ENCODE data around the gene KCNJ3.
"Not testable (repeated sequence)": the region's sequence is repeated elsewhere in the genome, so short reads cannot be mapped to it uniquely, and the experiment has no call there.

KCNJ3 gene

GRCh38 chr2:154850532-154850931 is 152.0 kb downstream of the KCNJ3 start:
- Histone ChIP-seq H2BK5ac (ENCODE audit: low read length) (no peak overlapping the region), H3K4me3 (ENCODE audit: low read length in 2 of 2) (no peak overlapping the region), H3K18ac (ENCODE audit: low read length) (no peak overlapping the region), H2BK120ac (ENCODE audit: low read depth, low read length) (no peak overlapping the region), H3K27me3 (ENCODE audit: control insufficient read depth in 3 of 3, insufficient read depth in 3 of 3, low read depth in 1 of 3, low read length in 3 of 3) (no peaks in the 10 kb centered on the region), H3K9me3 (replicated peaks in 1 of 2; ENCODE audit: control insufficient read depth in 2 of 2, insufficient read depth in 1 of 2, low read depth in 1 of 2, low read length in 2 of 2) (no peaks in the 10 kb centered on the region), H2AFZ (ENCODE audit: low read length) (no peak overlapping the region), H3K14ac (ENCODE audit: low read length) (no peak overlapping the region), H3K27ac (replicated peaks; ENCODE audit: low read length) (no peak overlapping the region), H3K4me2 (ENCODE audit: insufficient read depth, low read length, poor library complexity, severe bottlenecking) (no peak overlapping the region), H2BK12ac (ENCODE audit: low read length) (no peak overlapping the region), H4K91ac (ENCODE audit: low read depth, low read length, poor library complexity) (no peak overlapping the region), H3K36me3 (replicated peaks in 1 of 2; ENCODE audit: control insufficient read depth in 2 of 2, insufficient read depth in 2 of 2, low read length in 2 of 2) (no peaks in the 10 kb centered on the region), H2AK5ac (ENCODE audit: low read depth, low read length) (no peak overlapping the region), H3K4me1 (ENCODE audit: control insufficient read depth in 2 of 2, insufficient read depth in 1 of 2, low read depth in 1 of 2, low read length in 2 of 2) (no peaks in the 10 kb centered on the region), H3K79me1 (ENCODE audit: low read depth, low read length) (no peaks in the 10 kb centered on the region), H2BK15ac (ENCODE audit: low read length) (no peak overlapping the region), H3K4ac (ENCODE audit: low read length) (no peak overlapping the region), H3K23ac (ENCODE audit: low read depth, low read length, poor library complexity) (no peak overlapping the region), H3K9ac (ENCODE audit: low read depth, low read length, poor library complexity) (no peak overlapping the region), H4K8ac (ENCODE audit: low read depth, low read length) (no peak overlapping the region)
- DNase-seq (ENCODE audit: low spot score) = no peak

GRCh38 chr2:154855138-154855537 is 156.6 kb downstream of the KCNJ3 start:
- Histone ChIP-seq H3K4me1 (ENCODE audit: control insufficient read depth in 2 of 2, insufficient read depth in 1 of 2, low read depth in 1 of 2, low read length in 2 of 2) (no peaks in the 10 kb centered on the region), H3K18ac (ENCODE audit: low read length) (no peak overlapping the region), H2AFZ (ENCODE audit: low read length) (no peak overlapping the region), H3K27me3 (ENCODE audit: control insufficient read depth in 3 of 3, insufficient read depth in 3 of 3, low read depth in 1 of 3, low read length in 3 of 3) (no peaks in the 10 kb centered on the region), H2BK5ac (ENCODE audit: low read length) (no peak overlapping the region), H3K9ac (ENCODE audit: low read depth, low read length, poor library complexity) (no peak overlapping the region), H2BK120ac (ENCODE audit: low read depth, low read length) (no peak overlapping the region), H3K36me3 (replicated peaks in 1 of 2; ENCODE audit: control insufficient read depth in 2 of 2, insufficient read depth in 2 of 2, low read length in 2 of 2) (no peaks in the 10 kb centered on the region), H3K14ac (ENCODE audit: low read length) (no peak overlapping the region), H3K9me3 (replicated peaks in 1 of 2; ENCODE audit: control insufficient read depth in 2 of 2, insufficient read depth in 1 of 2, low read depth in 1 of 2, low read length in 2 of 2) (no peaks in the 10 kb centered on the region), H2AK5ac (ENCODE audit: low read depth, low read length) (no peak overlapping the region), H2BK15ac (ENCODE audit: low read length) (no peak overlapping the region), H3K4me3 (ENCODE audit: low read length in 2 of 2) (no peak overlapping the region), H4K91ac (ENCODE audit: low read depth, low read length, poor library complexity) (no peak overlapping the region), H3K4ac (ENCODE audit: low read length) (no peak overlapping the region), H3K23ac (ENCODE audit: low read depth, low read length, poor library complexity) (no peak overlapping the region), H3K27ac (replicated peaks; ENCODE audit: low read length) (no peak overlapping the region), H3K79me1 (ENCODE audit: low read depth, low read length) (no peaks in the 10 kb centered on the region), H2BK12ac (ENCODE audit: low read length) (no peak overlapping the region), H4K8ac (ENCODE audit: low read depth, low read length) (no peak overlapping the region), H3K4me2 (ENCODE audit: insufficient read depth, low read length, poor library complexity, severe bottlenecking) (no peak overlapping the region)
- no CpG with 5 or more reads among the region's 6 CpGs for WGBS, 2 donors (ENCODE audit: extremely low coverage in 2 of 2, insufficient read length in 2 of 2, insufficient replicate concordance in 1 of 2)
- DNase-seq (ENCODE audit: low spot score) = no peak

- H4K8ac ChIP-seq (ENCODE audit: low read depth, low read length); H2AK5ac ChIP-seq (ENCODE audit: low read depth, low read length); H3K27me3 ChIP-seq (ENCODE audit: control insufficient read depth in 3 of 3, insufficient read depth in 3 of 3, low read depth in 1 of 3, low read length in 3 of 3); H4K91ac ChIP-seq (ENCODE audit: low read depth, low read length, poor library complexity); H2AFZ ChIP-seq (ENCODE audit: low read length); H3K14ac ChIP-seq (ENCODE audit: low read length); H2BK12ac ChIP-seq (ENCODE audit: low read length); H3K18ac ChIP-seq (ENCODE audit: low read length); H3K9me3 ChIP-seq (replicated peaks in 1 of 2; ENCODE audit: control insufficient read depth in 2 of 2, insufficient read depth in 1 of 2, low read depth in 1 of 2, low read length in 2 of 2); H3K27ac ChIP-seq (replicated peaks; ENCODE audit: low read length); H3K4me2 ChIP-seq (ENCODE audit: insufficient read depth, low read length, poor library complexity, severe bottlenecking); H2BK15ac ChIP-seq (ENCODE audit: low read length); H3K4ac ChIP-seq (ENCODE audit: low read length); H3K36me3 ChIP-seq (replicated peaks in 1 of 2; ENCODE audit: control insufficient read depth in 2 of 2, insufficient read depth in 2 of 2, low read length in 2 of 2); H3K9ac ChIP-seq (ENCODE audit: low read depth, low read length, poor library complexity); DNase-seq (ENCODE audit: low spot score); H2BK5ac ChIP-seq (ENCODE audit: low read length); H3K23ac ChIP-seq (ENCODE audit: low read depth, low read length, poor library complexity); H3K79me1 ChIP-seq (ENCODE audit: low read depth, low read length); H2BK120ac ChIP-seq (ENCODE audit: low read depth, low read length); H3K4me3 ChIP-seq (ENCODE audit: low read length in 2 of 2); H3K4me1 ChIP-seq (ENCODE audit: control insufficient read depth in 2 of 2, insufficient read depth in 1 of 2, low read depth in 1 of 2, low read length in 2 of 2): not testable (repeated sequence)
- WGBS, 2 donors (ENCODE audit: extremely low coverage in 2 of 2, insufficient read length in 2 of 2, insufficient replicate concordance in 1 of 2) = no CpG with 5 or more reads among the region's 4 CpGs
These were observed 168.7 kb downstream of the KCNJ3 start for GRCh38 chr2:154867151-154867550.

- no peak overlapping the region for H3K23ac ChIP-seq (ENCODE audit: low read depth, low read length, poor library complexity)
- no peak overlapping the region for H4K91ac ChIP-seq (ENCODE audit: low read depth, low read length, poor library complexity)
- H3K9ac ChIP-seq (ENCODE audit: low read depth, low read length, poor library complexity) = no peak overlapping the region
- no peak overlapping the region for H3K27ac ChIP-seq (replicated peaks; ENCODE audit: low read length)
- no peaks in the 10 kb centered on the region for H3K27me3 ChIP-seq (ENCODE audit: control insufficient read depth in 3 of 3, insufficient read depth in 3 of 3, low read depth in 1 of 3, low read length in 3 of 3)
- H2BK5ac ChIP-seq (ENCODE audit: low read length) = no peak overlapping the region
- no peak overlapping the region for H2BK120ac ChIP-seq (ENCODE audit: low read depth, low read length)
- no peak for DNase-seq (ENCODE audit: low spot score)
- H3K36me3 ChIP-seq (replicated peaks in 1 of 2; ENCODE audit: control insufficient read depth in 2 of 2, insufficient read depth in 2 of 2, low read length in 2 of 2) = no peaks in the 10 kb centered on the region
- no peak overlapping the region for H2BK15ac ChIP-seq (ENCODE audit: low read length)
- H3K79me1 ChIP-seq (ENCODE audit: low read depth, low read length) = no peaks in the 10 kb centered on the region
- no peak overlapping the region for H3K4me3 ChIP-seq (ENCODE audit: low read length in 2 of 2)
- H3K4me2 ChIP-seq (ENCODE audit: insufficient read depth, low read length, poor library complexity, severe bottlenecking) = no peak overlapping the region
- WGBS, 2 donors (ENCODE audit: extremely low coverage in 2 of 2, insufficient read length in 2 of 2, insufficient replicate concordance in 1 of 2) = no CpG with 5 or more reads among the region's 2 CpGs
- no peak overlapping the region for H3K14ac ChIP-seq (ENCODE audit: low read length)
- H2AK5ac ChIP-seq (ENCODE audit: low read depth, low read length) = no peak overlapping the region
- no peaks in the 10 kb centered on the region for H3K4me1 ChIP-seq (ENCODE audit: control insufficient read depth in 2 of 2, insufficient read depth in 1 of 2, low read depth in 1 of 2, low read length in 2 of 2)
- H3K9me3 ChIP-seq (replicated peaks in 1 of 2; ENCODE audit: control insufficient read depth in 2 of 2, insufficient read depth in 1 of 2, low read depth in 1 of 2, low read length in 2 of 2) = no peaks in the 10 kb centered on the region
- no peak overlapping the region for H3K18ac ChIP-seq (ENCODE audit: low read length)
- H2BK12ac ChIP-seq (ENCODE audit: low read length) = no peak overlapping the region
- H2AFZ ChIP-seq (ENCODE audit: low read length) = no peak overlapping the region
- H4K8ac ChIP-seq (ENCODE audit: low read depth, low read length) = no peak overlapping the region
- H3K4ac ChIP-seq (ENCODE audit: low read length) = no peak overlapping the region
These were observed 177.5 kb downstream of the KCNJ3 start for GRCh38 chr2:154875999-154876398.

Measured in neuronal stem cell (in vitro differentiated cells).